ENCODE results near the gene LEFTY1.

LEFTY1 gene

GRCh38 chr1:225915538-225915991 lies 26.6 kb upstream of the LEFTY1 start:
- no peak for DNase-seq (ENCODE audit: low read depth)

- DNase-seq (ENCODE audit: low read depth), result no peak
Measured at GRCh38 chr1:225914947-225915346, 26.0 kb upstream of the LEFTY1 start.

GRCh38 chr1:225914391-225914790 lies 25.4 kb upstream of the LEFTY1 start:
- DNase-seq (ENCODE audit: low read depth), result no peak

- DNase-seq (ENCODE audit: low read depth), result peak; percentile 61
Measured at GRCh38 chr1:225911191-225912130, 22.5 kb upstream of the LEFTY1 start.

GRCh38 chr1:225909477-225909876 lies 20.5 kb upstream of the LEFTY1 start:
- no peak for DNase-seq (ENCODE audit: low read depth)

GRCh38 chr1:225908773-225909172 lies 19.8 kb upstream of the LEFTY1 start:
- no peak for DNase-seq (ENCODE audit: low read depth)

- DNase-seq (ENCODE audit: low read depth), result no peak
Measured at GRCh38 chr1:225908013-225908640, 19.2 kb upstream of the LEFTY1 start.

- DNase-seq (ENCODE audit: low read depth), result no peak
Measured at GRCh38 chr1:225907341-225907740, 18.4 kb upstream of the LEFTY1 start.

- no peak for DNase-seq (ENCODE audit: low read depth)
Measured at GRCh38 chr1:225906467-225906866, 17.5 kb upstream of the LEFTY1 start.

GRCh38 chr1:225903623-225904022 lies 14.7 kb upstream of the LEFTY1 start:
- DNase-seq (ENCODE audit: low read depth), result no peak

GRCh38 chr1:225899044-225899925 lies 10.3 kb upstream of the LEFTY1 start:
- DNase-seq (ENCODE audit: low read depth), result no peak

GRCh38 chr1:225897595-225898514 lies 8.9 kb upstream of the LEFTY1 start:
- no peak for DNase-seq (ENCODE audit: low read depth)

- peak; percentile 62 for DNase-seq (ENCODE audit: low read depth)
Measured at GRCh38 chr1:225896937-225897549, 8.1 kb upstream of the LEFTY1 start.

GRCh38 chr1:225896494-225896893 lies 7.5 kb upstream of the LEFTY1 start:
- DNase-seq (ENCODE audit: low read depth), result no peak

GRCh38 chr1:225892307-225892706 lies 3.4 kb upstream of the LEFTY1 start:
- no peak for DNase-seq (ENCODE audit: low read depth)

- DNase-seq (ENCODE audit: low read depth), result no peak
Measured at GRCh38 chr1:225891229-225891972, 2.5 kb upstream of the LEFTY1 start.

GRCh38 chr1:225890346-225891228 lies 1.6 kb upstream of the LEFTY1 start:
- no peak for DNase-seq (ENCODE audit: low read depth)

- DNase-seq (ENCODE audit: low read depth), result no peak
Measured at GRCh38 chr1:225889743-225890142, 797 bp upstream of the LEFTY1 start.

Measured in activated gamma-delta T cell treated with anti-CD3 and anti-CD28 coated beads, Interleukin-2, amount 50 U/mL, for 16 hours (primary cell).